Immature natural killer cell (primary cell): ENCODE results near the gene RAB7A. TPM values are rescaled to one million over a fixed set of nuclear protein-coding genes. Genes with fewer than 3 reads are reported as not detected.
"Not testable (repeated sequence)": the region's sequence is repeated elsewhere in the genome, so short reads cannot be mapped to it uniquely, and the experiment has no call there.

Source experiments
- DNase-seq, 3 donors: peaks; one replicate each; pipeline ENCODE4 v3.0.0; 2022; ENCODE audit warnings: mixed read lengths in 1 of 3
- H3K27ac Mint-ChIP-seq, 6 donors: one replicate each; pipeline ENCODE4 v1.8.0; 2020; ENCODE audit warnings: mixed read lengths in 6 of 6, mild to moderate bottlenecking in 5 of 6, inconsistent platforms in 4 of 6, moderate library complexity in 3 of 6
- H3K27me3 Mint-ChIP-seq, 3 donors: one replicate each; pipeline ENCODE4 v1.8.0; 2020 to 2021; ENCODE audit warnings: low read depth in 3 of 3, mild to moderate bottlenecking in 3 of 3, mixed read lengths in 3 of 3, moderate library complexity in 3 of 3, inconsistent platforms in 1 of 3
- H3K36me3 Mint-ChIP-seq, 3 donors: one replicate each; pipeline ENCODE4 v1.8.0; 2020; ENCODE audit warnings: mixed read lengths in 3 of 3, inconsistent platforms in 2 of 3, mild to moderate bottlenecking in 2 of 3
- H3K4me1 Mint-ChIP-seq, 2 donors: one replicate each; pipeline ENCODE4 v1.8.0; 2020; ENCODE audit warnings: inconsistent platforms in 2 of 2, mild to moderate bottlenecking in 2 of 2, mixed read lengths in 2 of 2, moderate library complexity in 1 of 2
- H3K4me3 Mint-ChIP-seq, 5 donors: one replicate each; pipeline ENCODE4 v1.8.0; 2020; ENCODE audit warnings: mild to moderate bottlenecking in 5 of 5, mixed read lengths in 5 of 5, inconsistent platforms in 3 of 5, moderate library complexity in 3 of 5
- H3K9me3 Mint-ChIP-seq, 6 donors: one replicate each; pipeline ENCODE4 v1.8.0; 2020; ENCODE audit warnings: mild to moderate bottlenecking in 6 of 6, mixed read lengths in 6 of 6, inconsistent platforms in 4 of 6, moderate library complexity in 3 of 6
- polyA plus RNA-seq, 3 donors: library from polyadenylated mRNA; unstranded; fragments of 300-500 nt; fragmentation: Illumina TruSeq; gene quantifications; one replicate each; pipeline ENCODE4 v1.2.3, GENCODE V29; 2021

RAB7A gene
- polyA plus RNA-seq, 3 donors from 2014 or later = 201 to 313 (median 244) TPM

DNA sequence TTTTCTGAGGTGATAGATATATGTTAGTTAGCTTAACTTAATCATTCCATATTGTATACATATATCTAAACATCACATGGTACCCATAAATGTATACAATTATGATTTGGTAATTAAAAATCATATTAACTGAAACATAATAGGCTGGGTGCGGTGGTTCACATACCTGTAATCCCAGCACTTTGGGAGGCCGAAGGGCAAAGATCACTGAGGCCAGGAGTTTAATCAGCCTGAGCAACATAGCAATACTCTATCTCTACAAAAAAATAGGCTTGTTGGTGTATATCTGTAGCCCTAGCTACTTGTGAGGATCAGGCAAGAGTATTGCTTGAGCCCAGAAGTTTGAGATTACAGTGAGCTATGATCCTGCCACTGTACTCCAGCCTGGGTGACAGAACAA, 20.9 kb downstream of the RAB7A start:
- no peak for DNase-seq
- Mint-ChIP-seq H3K4me3 (no peak overlapping the region), H3K9me3 (no peaks in the 10 kb centered on the region), H3K4me1 (peaks cover 58 to 60% of the 10 kb centered on the region in 2 donors), H3K36me3 (peaks cover 3 to 10% (median 7%) of the 10 kb centered on the region in 3 donors), H3K27ac (no peak overlapping the region), H3K27me3 (peaks cover 0 to 6% (median 4%) of the 10 kb centered on the region in 3 donors)

DNA sequence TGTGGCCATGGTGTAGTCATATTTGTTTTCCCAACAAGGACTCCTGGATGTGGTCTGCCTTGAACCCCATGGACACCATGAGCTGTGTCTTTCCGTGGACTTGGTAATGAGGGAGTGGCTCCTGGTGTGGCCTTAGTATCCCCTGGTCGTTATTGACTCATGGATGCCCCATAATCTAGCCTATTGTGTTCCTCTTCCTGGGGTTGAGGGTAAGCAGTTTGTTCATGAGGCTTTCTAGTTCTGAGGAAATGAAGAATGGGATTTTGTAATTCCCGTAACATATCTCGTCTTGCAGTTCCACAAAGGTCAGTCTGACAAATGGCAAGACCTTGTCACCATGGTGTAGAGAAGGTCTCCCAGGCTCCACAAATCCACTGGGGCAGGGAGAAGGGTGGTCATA, 22.6 kb downstream of the RAB7A start:
- no peak for DNase-seq
- Mint-ChIP-seq H3K4me1 (peaks cover 68 to 69% of the 10 kb centered on the region in 2 donors), H3K9me3 (no peaks in the 10 kb centered on the region), H3K4me3 (no peak overlapping the region), H3K27ac (peak overlapping the region; percentile 23 to 83 (median 54)), H3K27me3 (peaks cover 0 to 4% (median 2%) of the 10 kb centered on the region in 3 donors), H3K36me3 (peaks cover 0 to under 1% (median under 1%) of the 10 kb centered on the region in 3 donors)

DNA sequence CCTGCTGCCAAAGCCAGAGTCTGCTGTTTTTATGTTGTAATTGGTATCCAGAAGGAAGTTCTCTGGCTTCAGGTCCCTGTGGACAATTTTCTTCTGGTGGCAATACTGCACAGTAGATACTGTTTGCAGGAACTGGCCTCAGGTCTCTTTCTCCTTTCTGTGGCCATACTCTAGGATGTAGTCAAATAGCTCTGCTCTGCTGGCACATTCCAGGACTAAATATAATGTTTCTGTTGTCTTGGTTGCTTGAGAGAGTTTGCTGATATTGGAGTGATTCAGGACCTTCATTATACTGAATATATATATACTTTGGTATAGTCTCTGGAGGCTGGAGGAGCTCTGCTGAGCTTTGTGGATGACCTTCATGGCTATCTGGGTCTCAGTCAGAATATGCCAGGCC, 23.1 kb downstream of the RAB7A start:
- H3K4me1 Mint-ChIP-seq = peaks cover 73 to 74% of the 10 kb centered on the region in 2 donors
- H3K27ac Mint-ChIP-seq = peak overlapping the region in 5 of 6 donors; percentile 30 to 83 (median 65)
- no peak overlapping the region for H3K4me3 Mint-ChIP-seq
- no peaks in the 10 kb centered on the region for H3K9me3 Mint-ChIP-seq
- H3K27me3 Mint-ChIP-seq = peaks cover 0 to 4% (median 2%) of the 10 kb centered on the region in 3 donors
- no peaks in the 10 kb centered on the region for H3K36me3 Mint-ChIP-seq
- no peak for DNase-seq

DNA sequence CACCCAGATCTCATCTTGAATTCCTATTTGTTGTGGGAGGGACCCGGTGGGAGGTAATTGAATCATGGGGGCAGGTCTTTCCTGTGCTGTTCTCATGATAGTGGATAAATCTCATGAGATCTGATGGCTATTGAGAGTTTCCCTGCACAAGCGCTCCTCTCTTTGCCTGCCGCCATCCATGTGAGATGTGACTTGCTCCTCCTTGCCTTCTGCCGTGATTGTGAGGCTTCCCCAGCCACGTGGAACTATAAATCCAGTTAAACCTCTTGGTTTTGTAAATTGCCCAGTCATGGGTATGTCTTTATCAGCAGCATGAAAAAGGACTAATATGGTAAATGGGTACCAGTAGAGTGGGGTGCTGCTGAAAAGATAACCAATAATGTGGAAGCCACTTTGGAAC, 23.6 kb downstream of the RAB7A start:
- Mint-ChIP-seq H3K4me1 (peaks cover 76 to 79% of the 10 kb centered on the region in 2 donors), H3K27ac (peak overlapping the region; percentile 41 to 83 (median 74)), H3K4me3 (peak overlapping the region in 3 of 5 donors; percentile 1 to 64 (median 10))
- not testable (repeated sequence) for H3K9me3 Mint-ChIP-seq, DNase-seq, H3K27me3 Mint-ChIP-seq, H3K36me3 Mint-ChIP-seq

DNA sequence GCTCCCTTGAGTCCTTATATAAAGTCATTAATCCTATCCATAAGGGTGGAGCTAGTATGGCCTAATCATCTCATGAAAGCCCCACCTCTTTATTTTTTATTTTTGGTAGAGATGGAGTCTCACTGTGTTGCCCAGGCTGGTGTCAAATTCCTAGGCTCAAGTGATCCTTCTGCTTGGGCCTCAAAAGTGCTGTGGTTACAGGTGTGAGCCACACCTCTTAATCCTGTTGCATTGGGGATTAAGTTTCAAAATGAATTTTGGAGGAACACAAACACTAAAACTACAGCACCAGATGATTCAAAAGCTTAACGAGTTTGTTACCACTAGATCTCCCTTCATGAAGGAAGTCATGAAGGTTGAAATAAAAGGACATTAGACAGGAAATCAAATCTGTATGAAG, 27.7 kb downstream of the RAB7A start:
- H3K36me3 Mint-ChIP-seq = peaks cover 0 to 4% (median 0%) of the 10 kb centered on the region in 3 donors
- no peak for DNase-seq
- H3K9me3 Mint-ChIP-seq = peaks cover 0 to 1% (median 0%) of the 10 kb centered on the region in 6 donors
- H3K27ac Mint-ChIP-seq = peak overlapping the region; percentile 43 to 90 (median 72)
- H3K4me3 Mint-ChIP-seq = peak overlapping the region in 3 of 5 donors; percentile 10 to 25 (median 18)
- peaks cover 91 to 99% of the 10 kb centered on the region in 2 donors for H3K4me1 Mint-ChIP-seq
- peaks cover 0 to 9% (median 2%) of the 10 kb centered on the region in 3 donors for H3K27me3 Mint-ChIP-seq

DNA sequence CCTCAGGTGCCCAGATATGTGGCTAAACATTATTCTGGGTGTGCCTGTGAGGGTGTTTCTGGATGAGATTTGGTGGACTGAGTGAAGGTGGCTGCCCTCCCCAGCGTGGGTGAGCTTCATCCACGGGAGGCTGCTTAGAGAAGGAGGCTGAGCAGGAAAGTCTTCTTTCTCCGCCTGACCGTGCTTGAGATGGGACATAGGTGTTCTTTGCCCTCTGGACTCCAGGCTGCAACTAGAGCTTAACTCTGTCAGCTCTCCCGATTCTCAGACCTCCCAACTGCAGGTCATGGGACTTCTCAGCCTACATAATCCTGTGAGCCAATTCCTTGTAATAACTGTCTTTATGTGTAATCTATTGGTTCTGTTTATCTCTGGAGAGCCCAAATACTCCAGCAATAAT, 34.1 kb downstream of the RAB7A start:
- Mint-ChIP-seq H3K4me1 (peaks cover 88 to 99% of the 10 kb centered on the region in 2 donors), H3K27ac (peak overlapping the region; percentile 86 to 94 (median 92)), H3K9me3 (peaks cover 0 to 1% (median 0%) of the 10 kb centered on the region in 6 donors), H3K36me3 (peaks cover 0 to 5% (median 0%) of the 10 kb centered on the region in 3 donors), H3K4me3 (peak overlapping the region; percentile 69 to 80 (median 76)), H3K27me3 (peaks cover 2 to 24% (median 2%) of the 10 kb centered on the region in 3 donors)
- no peak for DNase-seq

DNA sequence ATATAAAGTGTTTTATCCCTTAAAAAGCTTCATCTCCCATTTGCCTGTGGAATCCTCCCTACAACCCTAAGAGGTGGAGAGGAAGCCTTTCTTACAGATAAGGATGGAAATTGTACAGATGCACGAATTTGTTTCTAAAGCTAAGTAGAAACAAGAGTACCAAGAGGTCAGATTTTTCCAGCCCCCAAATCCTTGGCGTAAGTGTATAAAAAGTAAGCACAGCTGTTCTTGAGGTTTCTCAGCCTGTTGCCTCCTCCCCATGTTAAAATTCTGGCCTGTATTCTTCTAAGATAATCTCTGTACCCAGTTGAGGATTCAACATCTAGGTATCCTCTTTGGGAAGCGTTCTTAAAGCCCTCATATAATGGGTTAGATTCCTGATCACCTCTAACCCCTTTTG, 34.9 kb downstream of the RAB7A start:
- peaks cover 92 to 99% of the 10 kb centered on the region in 2 donors for H3K4me1 Mint-ChIP-seq
- no peak for DNase-seq
- H3K27me3 Mint-ChIP-seq = peaks cover 2 to 25% (median 2%) of the 10 kb centered on the region in 3 donors
- H3K27ac Mint-ChIP-seq = peak overlapping the region; percentile 83 to 94 (median 92)
- H3K36me3 Mint-ChIP-seq = peaks cover 0 to 7% (median 0%) of the 10 kb centered on the region in 3 donors
- H3K9me3 Mint-ChIP-seq = peaks cover 0 to 1% (median 0%) of the 10 kb centered on the region in 6 donors
- H3K4me3 Mint-ChIP-seq = peak overlapping the region in 4 of 5 donors; percentile 1 to 78 (median 64)

DNA sequence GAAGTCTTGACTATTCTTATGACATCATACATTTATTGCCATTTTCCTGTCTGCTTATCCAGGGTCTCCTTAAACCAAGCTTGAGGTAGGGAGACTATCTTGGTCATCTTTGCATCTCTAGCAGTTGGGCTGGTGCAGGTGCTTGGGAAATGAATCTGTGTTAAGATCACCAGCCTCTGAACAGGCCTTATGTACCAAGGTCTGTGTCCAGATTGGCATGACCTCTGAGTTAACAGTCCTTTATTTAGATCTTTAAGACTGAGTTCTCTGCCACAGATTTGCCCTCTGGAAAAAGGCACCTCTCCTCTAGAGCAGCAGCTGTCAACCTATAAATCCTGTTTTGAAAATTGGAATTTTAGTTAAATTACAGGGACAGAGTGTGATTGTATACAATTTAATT, 35.4 kb downstream of the RAB7A start:
- Mint-ChIP-seq H3K36me3 (peaks cover 0 to 7% (median 0%) of the 10 kb centered on the region in 3 donors), H3K27ac (peak overlapping the region; percentile 83 to 94 (median 92)), H3K4me3 (peak overlapping the region in 3 of 5 donors; percentile 0 to 57 (median 9)), H3K4me1 (peaks cover 92 to 99% of the 10 kb centered on the region in 2 donors), H3K9me3 (peaks cover 0 to 1% (median 0%) of the 10 kb centered on the region in 6 donors), H3K27me3 (peaks cover 2 to 24% (median 2%) of the 10 kb centered on the region in 3 donors)
- no peak for DNase-seq

DNA sequence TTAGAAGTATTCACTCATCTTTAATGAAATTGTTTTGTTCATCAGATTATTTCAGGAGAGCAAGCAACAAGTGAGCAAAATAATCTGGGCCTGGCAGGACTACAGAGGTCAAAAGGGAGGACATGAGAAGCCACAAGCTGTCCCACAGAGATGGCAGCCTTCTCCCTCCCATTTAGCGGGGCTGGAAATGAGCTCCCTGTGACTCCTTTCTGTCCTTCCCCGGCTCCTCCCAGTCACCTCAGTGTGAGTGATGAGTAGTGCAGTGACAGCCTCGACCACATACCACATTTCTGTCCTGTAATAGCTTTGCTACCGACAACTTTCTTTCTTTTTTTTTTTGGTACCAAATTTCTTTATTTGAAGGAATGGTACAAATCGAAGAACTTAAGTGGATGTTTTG, 38.0 kb downstream of the RAB7A start:
- Mint-ChIP-seq H3K9me3 (peaks cover 0 to 1% (median 0%) of the 10 kb centered on the region in 6 donors), H3K4me3 (peak overlapping the region; percentile 54 to 75 (median 63)), H3K27me3 (peaks cover 0 to 20% (median 2%) of the 10 kb centered on the region in 3 donors), H3K4me1 (peaks cover 92 to 100% of the 10 kb centered on the region in 2 donors), H3K36me3 (peaks cover 0 to 4% (median 0%) of the 10 kb centered on the region in 3 donors), H3K27ac (peak overlapping the region; percentile 86 to 93 (median 88))
- peak; percentile 59 to 67 (median 64) for DNase-seq

DNA sequence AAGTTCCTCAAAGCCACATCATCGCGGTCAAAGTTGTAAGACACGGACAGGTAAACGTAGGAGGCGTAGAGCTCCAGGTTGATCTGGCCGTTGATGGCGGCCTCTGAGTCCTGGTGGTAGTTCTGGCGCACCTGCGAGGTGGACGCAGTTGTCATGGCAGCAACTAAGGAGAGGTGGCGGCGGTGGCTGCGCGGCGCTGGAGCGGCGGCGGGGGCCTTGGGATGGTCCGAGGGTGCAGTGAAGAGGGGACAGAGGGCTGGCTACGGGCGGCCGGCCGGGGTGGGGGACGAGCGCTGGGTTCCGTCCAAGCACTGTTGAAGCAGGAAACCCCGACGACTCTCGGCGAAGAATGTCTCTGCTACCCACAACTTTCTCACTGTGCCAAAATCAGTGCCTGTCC, 38.9 kb downstream of the RAB7A start:
- peak overlapping the region; percentile 57 to 84 (median 70) for H3K4me3 Mint-ChIP-seq
- peaks cover 0 to 4% (median 0%) of the 10 kb centered on the region in 3 donors for H3K36me3 Mint-ChIP-seq
- peaks cover 0 to 1% (median 0%) of the 10 kb centered on the region in 6 donors for H3K9me3 Mint-ChIP-seq
- peaks cover 0 to 16% (median 2%) of the 10 kb centered on the region in 3 donors for H3K27me3 Mint-ChIP-seq
- peaks cover 92 to 100% of the 10 kb centered on the region in 2 donors for H3K4me1 Mint-ChIP-seq
- peak overlapping the region; percentile 82 to 92 (median 88) for H3K27ac Mint-ChIP-seq
- no peak for DNase-seq

DNA sequence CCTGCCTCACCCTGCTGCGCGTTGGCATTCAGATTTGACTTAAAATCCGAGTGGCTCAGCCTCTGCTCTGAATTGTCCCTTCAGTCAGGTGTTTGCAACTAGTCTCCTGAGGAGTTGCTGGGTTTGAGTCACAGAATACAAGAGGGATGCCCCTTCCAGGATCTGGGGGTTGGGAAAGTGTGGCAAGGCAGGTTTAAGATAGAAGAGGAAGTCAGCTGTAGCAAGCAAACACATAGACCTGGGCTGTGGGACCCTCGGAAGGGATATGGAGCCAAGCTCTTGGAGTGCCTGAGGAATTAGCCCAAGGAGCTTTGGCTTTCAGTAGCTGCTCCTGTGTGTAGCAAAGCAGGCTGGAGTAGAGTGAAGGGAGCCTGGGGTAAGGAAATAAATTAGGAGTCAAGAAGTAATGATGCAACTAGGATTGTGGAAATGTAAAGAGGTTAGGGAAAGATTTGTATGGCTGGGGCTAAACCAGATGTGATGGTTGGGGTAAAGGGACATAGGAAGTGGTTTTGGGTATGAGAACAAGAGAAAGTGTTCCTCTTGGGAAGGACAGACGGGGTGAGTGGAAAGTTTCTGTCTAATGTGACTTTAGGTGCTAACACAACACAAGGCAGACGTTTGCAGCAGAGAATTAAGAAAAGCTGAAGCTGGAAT, 41.2 kb downstream of the RAB7A start:
- Mint-ChIP-seq H3K9me3 (peaks cover 0 to 1% (median 0%) of the 10 kb centered on the region in 6 donors), H3K36me3 (peaks cover 0 to 4% (median 0%) of the 10 kb centered on the region in 3 donors), H3K27ac (peak overlapping the region; percentile 2 to 64 (median 32)), H3K4me3 (peak overlapping the region; percentile 2 to 72 (median 35)), H3K27me3 (peaks cover 0 to 13% (median 2%) of the 10 kb centered on the region in 3 donors), H3K4me1 (peaks cover 90 to 100% of the 10 kb centered on the region in 2 donors)
- no peak for DNase-seq

DNA sequence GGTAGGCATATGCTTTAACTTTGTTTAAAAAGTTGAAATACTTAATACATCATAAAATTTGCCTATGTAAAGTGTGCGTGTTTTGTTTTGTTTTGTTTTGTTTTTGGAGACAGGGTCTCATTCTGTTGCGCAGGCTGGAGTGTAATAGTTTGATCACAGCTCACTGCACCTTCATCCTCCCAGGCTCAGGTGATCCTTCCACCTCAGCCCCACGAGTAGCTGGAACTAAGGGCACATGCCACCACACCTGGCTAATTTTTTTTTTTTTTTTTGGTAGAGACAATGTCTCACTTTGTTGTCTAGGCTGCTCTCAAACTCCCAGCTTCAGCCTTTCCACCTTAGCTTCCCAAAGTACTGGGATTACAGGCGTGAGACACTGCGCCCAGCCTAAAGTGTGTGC, 42.5 kb downstream of the RAB7A start:
- peak overlapping the region in 3 of 5 donors; percentile 7 to 46 (median 37) for H3K4me3 Mint-ChIP-seq
- H3K36me3 Mint-ChIP-seq = peaks cover 0 to 4% (median 0%) of the 10 kb centered on the region in 3 donors
- H3K4me1 Mint-ChIP-seq = peaks cover 85 to 93% of the 10 kb centered on the region in 2 donors
- peaks cover 0 to 1% (median 0%) of the 10 kb centered on the region in 6 donors for H3K9me3 Mint-ChIP-seq
- peaks cover 0 to 13% (median 2%) of the 10 kb centered on the region in 3 donors for H3K27me3 Mint-ChIP-seq
- peak overlapping the region in 3 of 6 donors; percentile 43 to 54 (median 53) for H3K27ac Mint-ChIP-seq
- DNase-seq = no peak

DNA sequence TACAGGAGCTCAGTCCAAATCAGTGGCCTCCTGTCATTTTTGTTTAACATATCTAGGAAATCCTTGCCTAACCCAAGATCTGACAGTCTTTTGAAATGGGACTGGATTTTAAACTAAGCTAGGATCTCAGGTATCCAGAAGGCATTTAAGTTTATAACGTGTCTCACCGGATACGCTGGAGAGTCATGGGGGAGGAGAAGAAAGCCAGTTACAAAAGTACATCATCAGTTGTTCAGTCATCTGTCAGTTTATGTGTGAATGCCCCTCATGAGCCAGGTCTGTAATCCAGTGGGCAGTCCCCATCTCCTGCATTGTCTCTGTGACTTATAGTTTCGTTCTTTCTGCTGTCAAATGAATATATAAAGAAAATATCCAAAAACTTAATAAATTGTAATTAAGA, 44.4 kb downstream of the RAB7A start:
- Mint-ChIP-seq H3K4me1 (peaks cover 81 to 84% of the 10 kb centered on the region in 2 donors), H3K9me3 (no peaks in the 10 kb centered on the region), H3K27me3 (peaks cover 0 to 2% (median 0%) of the 10 kb centered on the region in 3 donors), H3K27ac (peak overlapping the region in 4 of 6 donors; percentile 29 to 66 (median 44)), H3K4me3 (peak overlapping the region in 1 of 5 donors; percentile 11), H3K36me3 (no peaks in the 10 kb centered on the region)
- DNase-seq = no peak

DNA sequence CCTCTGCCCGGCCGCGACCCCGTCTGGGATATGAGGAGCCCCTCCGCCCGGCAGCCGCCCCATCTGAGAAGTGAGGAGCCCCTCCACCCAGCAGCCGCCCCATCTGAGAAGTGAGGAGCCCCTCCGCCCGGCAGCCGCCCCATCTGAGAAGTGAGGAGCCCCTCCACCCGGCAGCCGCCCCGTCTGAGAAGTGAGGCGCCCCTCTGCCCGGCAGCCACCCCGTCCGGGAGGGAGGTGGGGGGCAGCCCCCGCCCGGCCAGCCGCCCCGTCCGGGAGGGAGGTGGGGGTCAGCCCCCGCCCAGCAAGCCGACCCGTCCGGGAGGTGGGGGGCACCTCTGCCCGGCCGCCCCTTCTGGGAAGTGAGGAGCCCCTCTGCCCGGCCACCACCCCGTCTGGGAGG, 47.2 kb downstream of the RAB7A start:
- peaks cover 79 to 84% of the 10 kb centered on the region in 2 donors for H3K4me1 Mint-ChIP-seq
- H3K27ac Mint-ChIP-seq, H3K36me3 Mint-ChIP-seq, H3K9me3 Mint-ChIP-seq, H3K27me3 Mint-ChIP-seq, H3K4me3 Mint-ChIP-seq, DNase-seq: not testable (repeated sequence)
